Fibroblast of lung (primary cell): ENCODE measurements around the gene FCSK. TPM values are rescaled to one million over a fixed set of nuclear protein-coding genes. Genes with fewer than 3 reads are reported as not detected.

ENCODE experiments used
- DNase-seq, 2 donors: peaks; one replicate each; pipeline versions ENCODE4 v3.0.0 to v3.0.0-alpha.2; 2010; ENCODE audit warnings: low read depth in 2 of 2
- H2AFZ ChIP-seq: 2 replicates; pipeline ENCODE4 v1.5.1; 2012; ENCODE audit warnings: low read length, control low read depth, inconsistent platforms
- H3K27ac ChIP-seq: 2 replicates; pipeline ENCODE4 v1.5.1; 2011; ENCODE audit warnings: low read length, control low read depth; ENCODE audit not compliant: insufficient read depth
- H3K27me3 ChIP-seq: 2 replicates; pipeline ENCODE4 v1.5.1; 2011; ENCODE audit warnings: mild to moderate bottlenecking, low read length; ENCODE audit not compliant: control insufficient read depth, insufficient read depth
- H3K36me3 ChIP-seq: 2 replicates; pipeline ENCODE4 v1.5.1; 2011; ENCODE audit warnings: low read length; ENCODE audit not compliant: control insufficient read depth, insufficient read depth
- H3K4me1 ChIP-seq: 2 replicates; pipeline ENCODE4 v1.5.1; 2011; ENCODE audit warnings: low read length; ENCODE audit not compliant: control insufficient read depth, insufficient read depth; ENCODE audit errors: extremely low read depth
- H3K4me2 ChIP-seq: 2 replicates; pipeline ENCODE4 v1.5.1; 2011; ENCODE audit warnings: low read length, control low read depth; ENCODE audit not compliant: insufficient read depth; ENCODE audit errors: extremely low read depth
- H3K4me3 ChIP-seq, 4 experiments: fragments of 200-600 bp in 1 of 4; sonication (generic) in 1 of 4; replicated peaks in 1 of 4; 2 replicates each; pipeline ENCODE4 v1.5.1; 2011 to 2016; ENCODE audit warnings: low read length in 4 of 4, low read depth in 3 of 4, mild to moderate bottlenecking in 3 of 4, control low read depth in 2 of 4, inconsistent platforms in 1 of 4, mixed read lengths in 1 of 4; ENCODE audit not compliant: insufficient read depth in 1 of 4; ENCODE audit errors: control extremely low read depth in 1 of 4
- H3K79me2 ChIP-seq: 2 replicates; pipeline ENCODE4 v1.5.1; 2012; ENCODE audit warnings: mild to moderate bottlenecking, low read length, inconsistent platforms; ENCODE audit not compliant: control insufficient read depth, insufficient read depth
- H3K9ac ChIP-seq: 2 replicates; pipeline ENCODE4 v1.5.1; 2011; ENCODE audit warnings: mild to moderate bottlenecking, low read length, control low read depth; ENCODE audit not compliant: insufficient read depth
- H3K9me3 ChIP-seq: 2 replicates; pipeline ENCODE4 v1.5.1; 2012; ENCODE audit warnings: low read depth, low read length; ENCODE audit not compliant: control insufficient read depth, insufficient read depth
- H4K20me1 ChIP-seq: 2 replicates; pipeline ENCODE4 v1.5.1; 2011; ENCODE audit warnings: low read length; ENCODE audit not compliant: control insufficient read depth, insufficient read depth; ENCODE audit errors: extremely low read depth
- CTCF ChIP-seq, 2 donors: IDR thresholded peaks in 1 of 2; conservative IDR thresholded peaks in 1 of 2; 1 replicate in 1 of 2; 2 replicates in 1 of 2; pipeline ENCODE4 v1.5.1; 2011 to 2012; ENCODE audit warnings: low read length in 2 of 2, control low read depth in 1 of 2, inconsistent platforms in 1 of 2, low read depth in 1 of 2, mild to moderate bottlenecking in 1 of 2
- EZH2 ChIP-seq: IDR thresholded peaks from 2 replicates; pipeline ENCODE4 v1.5.1; 2012; ENCODE audit warnings: low read length, control low read depth, mild to moderate bottlenecking; ENCODE audit errors: missing control alignments
- polyA plus RNA-seq, 2 donors: library from polyadenylated mRNA; depleted of rRNA in 1 of 2; stranded (reverse) in 1 of 2; unstranded in 1 of 2; fragments of >200 nt; gene quantifications; 2 replicates each; pipeline ENCODE4 v1.2.1, GENCODE V29; 2011 to 2012; ENCODE audit warnings: missing spikeins in 1 of 2
- total RNA-seq: library from RNA; depleted of rRNA; stranded (reverse); fragments of >200 nt; gene quantifications from 2 replicates; pipeline ENCODE4 v1.2.1, GENCODE V29; 2014

The FCSK gene
- total and polyA plus RNA-seq, 2 donors (not counting 1 experiment from before 2014, with no cell fraction given) = 4.9 to 13.5 TPM

DNA sequence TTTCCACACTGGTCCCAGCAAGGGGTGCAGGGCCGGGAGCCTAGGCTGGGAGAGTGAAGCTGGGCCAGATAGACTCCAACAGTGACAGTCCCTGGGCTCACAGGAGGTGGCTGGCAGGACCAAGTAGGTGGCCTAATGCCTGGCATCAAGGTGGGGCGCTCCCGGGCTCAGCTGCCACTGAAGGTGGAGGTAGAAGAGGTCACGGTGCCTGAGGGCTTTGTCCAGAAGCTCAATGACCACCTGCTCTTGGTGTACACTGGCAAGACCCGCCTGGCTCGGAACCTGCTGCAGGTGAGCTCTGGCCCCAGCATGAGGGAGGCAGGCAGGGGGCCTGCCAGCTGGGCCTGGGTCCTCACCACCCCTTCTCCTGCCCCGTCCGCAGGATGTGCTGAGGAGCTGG is 23.8 kb downstream of the FCSK start:
- TF ChIP-seq EZH2 (no peak), CTCF (conservative IDR thresholded peaks at IDR 0.05 in 1 of 2, IDR thresholded peaks at IDR 0.05 in 1 of 2; ENCODE audit: low read depth in 1 of 2, low read length in 2 of 2) (no peak)
- Histone ChIP-seq H3K9ac (no peak overlapping the region), H3K36me3 (peaks cover 23% of the 10 kb centered on the region), H3K4me2 (no peak overlapping the region), H3K9me3 (no peaks in the 10 kb centered on the region), H3K27ac (no peak overlapping the region), H4K20me1 (no peaks in the 10 kb centered on the region), H3K4me1 (peaks cover 20% of the 10 kb centered on the region), H3K79me2 (no peaks in the 10 kb centered on the region), H3K27me3 (no peaks in the 10 kb centered on the region), H2AFZ (no peak overlapping the region), H3K4me3 (no peak overlapping the region)
- no peak for DNase-seq

GRCh38 chr16:70478912-70479341 is 24.5 kb downstream of the FCSK start:
- peaks cover 26% of the 10 kb centered on the region for H3K36me3 ChIP-seq
- no peak for TF ChIP-seq EZH2
- TF ChIP-seq CTCF (conservative IDR thresholded peaks at IDR 0.05 in 1 of 2, IDR thresholded peaks at IDR 0.05 in 1 of 2; ENCODE audit: low read depth in 1 of 2, low read length in 2 of 2) = no peak
- H3K9me3 ChIP-seq = no peaks in the 10 kb centered on the region
- no peak overlapping the region for H3K4me2 ChIP-seq
- H3K9ac ChIP-seq = no peak overlapping the region
- H3K27ac ChIP-seq = peak overlapping the region; percentile 5
- no peak overlapping the region for H3K4me3 ChIP-seq
- no peaks in the 10 kb centered on the region for H3K79me2 ChIP-seq
- no peak overlapping the region for H2AFZ ChIP-seq
- H3K4me1 ChIP-seq = peaks cover 20% of the 10 kb centered on the region
- no peaks in the 10 kb centered on the region for H3K27me3 ChIP-seq
- H4K20me1 ChIP-seq = no peaks in the 10 kb centered on the region
- DNase-seq = peak in 1 of 2 donors; percentile 31

DNA sequence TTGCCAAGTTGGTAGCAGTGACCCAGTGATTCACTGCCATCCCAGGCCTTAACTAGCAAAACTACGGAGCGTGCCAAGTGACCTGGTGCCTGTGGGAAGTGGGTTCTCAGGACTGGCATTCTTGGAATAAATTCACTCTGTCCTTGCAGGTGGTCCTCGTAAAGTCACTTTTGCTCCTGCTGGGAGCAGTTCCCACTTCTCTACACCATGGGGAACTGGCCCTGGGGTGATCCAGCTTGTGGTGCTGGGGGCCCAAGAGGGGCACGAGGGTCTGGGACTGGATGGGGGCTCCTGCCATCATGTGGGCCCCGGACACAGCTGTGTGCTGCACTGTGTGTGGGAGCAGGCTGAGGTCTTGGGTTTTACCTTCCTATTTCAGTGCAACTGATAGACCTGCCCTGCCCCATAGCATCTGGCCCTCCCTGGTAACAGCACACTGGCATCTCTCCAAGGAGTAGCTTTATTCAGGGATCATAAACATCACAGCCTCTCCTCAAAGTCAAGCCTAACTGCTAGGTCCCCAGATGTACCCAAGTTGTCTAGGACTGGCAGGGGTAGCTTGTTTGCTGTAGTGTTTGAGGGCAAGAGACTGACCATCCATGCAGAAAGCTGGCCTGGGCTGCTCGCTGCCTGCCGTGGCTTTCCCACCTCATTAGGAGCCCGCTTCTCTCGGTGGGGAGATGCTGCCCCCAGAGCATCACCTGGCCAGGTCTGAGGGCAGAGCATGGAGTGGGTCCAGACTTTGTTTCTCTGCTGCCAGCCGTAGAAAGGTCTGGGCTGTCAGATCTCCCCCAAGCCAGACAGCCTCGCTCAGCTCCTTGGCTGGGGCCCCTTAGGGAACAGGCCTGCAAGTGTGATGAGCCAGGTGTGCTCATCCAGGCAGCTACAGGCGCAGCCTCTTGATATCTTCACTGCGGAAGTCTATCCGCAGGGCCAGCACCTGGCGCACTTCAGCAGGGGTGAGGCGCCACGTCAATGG is 26.0 kb downstream of the FCSK start:
- Histone ChIP-seq H3K9me3 (no peaks in the 10 kb centered on the region), H3K4me3 (no peak overlapping the region), H3K27ac (no peak overlapping the region), H3K4me2 (no peak overlapping the region), H2AFZ (no peak overlapping the region), H3K9ac (no peak overlapping the region), H3K4me1 (peaks cover 20% of the 10 kb centered on the region), H3K36me3 (peaks cover 28% of the 10 kb centered on the region), H4K20me1 (no peaks in the 10 kb centered on the region), H3K27me3 (no peaks in the 10 kb centered on the region), H3K79me2 (no peaks in the 10 kb centered on the region)
- no peak for TF ChIP-seq EZH2
- no peak for TF ChIP-seq CTCF (conservative IDR thresholded peaks at IDR 0.05 in 1 of 2, IDR thresholded peaks at IDR 0.05 in 1 of 2; ENCODE audit: low read depth in 1 of 2, low read length in 2 of 2)
- no peak for DNase-seq
